ENCODE results near the gene STT3A.

STT3A gene

GRCh38 chr11:125591649-125592304 lies 875 bp upstream of the STT3A start:
- DNase-seq: peak in 4 of 5 experiments; percentile 8 to 37 (median 15)

GRCh38 chr11:125593114-125593820 lies 615 bp downstream of the STT3A start:
- DNase-seq: peak in 1 of 5 experiments; percentile 29

- DNase-seq: no peak
Measured at GRCh38 chr11:125594958-125595357, 2.3 kb downstream of the STT3A start.

GRCh38 chr11:125600663-125601062 lies 8.0 kb downstream of the STT3A start:
- no peak for DNase-seq

- no peak for DNase-seq
Measured at GRCh38 chr11:125603207-125603606, 10.6 kb downstream of the STT3A start.

- no peak for DNase-seq
Measured at GRCh38 chr11:125605417-125605816, 12.8 kb downstream of the STT3A start.

GRCh38 chr11:125609545-125609944 lies 16.9 kb downstream of the STT3A start:
- DNase-seq: no peak

- DNase-seq: no peak
Measured at GRCh38 chr11:125618383-125618782, 25.7 kb downstream of the STT3A start.

GRCh38 chr11:125621995-125622394 lies 29.3 kb downstream of the STT3A start:
- no peak for DNase-seq

- DNase-seq: no peak
Measured at GRCh38 chr11:125623064-125623463, 30.4 kb downstream of the STT3A start.

- no peak for DNase-seq
Measured at GRCh38 chr11:125624756-125625213, 32.1 kb downstream of the STT3A start, which contains the start of gene CHEK1. CHEK1 (plus strand) TSS chr11:125625163; CDS start chr11:125626769, 1,606 bp downstream.

GRCh38 chr11:125625225-125625629 lies 32.6 kb downstream of the STT3A start:
- DNase-seq: no peak

- peak; percentile 58 to 93 (median 74) for DNase-seq
Measured at GRCh38 chr11:125625630-125626287, 33.1 kb downstream of the STT3A start.

- peak in 3 of 5 experiments; percentile 7 to 70 (median 22) for DNase-seq
Measured at GRCh38 chr11:125626288-125626950, 33.8 kb downstream of the STT3A start.

- DNase-seq: peak in 1 of 5 experiments; percentile 19
Measured at GRCh38 chr11:125627236-125627910, 34.7 kb downstream of the STT3A start.

GRCh38 chr11:125637840-125638239 lies 45.2 kb downstream of the STT3A start:
- DNase-seq: no peak

GRCh38 chr11:125638315-125638714 lies 45.7 kb downstream of the STT3A start:
- DNase-seq: no peak

- no peak for DNase-seq
Measured at GRCh38 chr11:125645871-125646270, 53.2 kb downstream of the STT3A start.

GRCh38 chr11:125649465-125650166 lies 57.0 kb downstream of the STT3A start:
- DNase-seq: peak in 1 of 5 experiments; percentile 84

- no peak for DNase-seq
Measured at GRCh38 chr11:125662689-125663088, 70.0 kb downstream of the STT3A start.

GRCh38 chr11:125663910-125664309 lies 71.3 kb downstream of the STT3A start:
- peak in 1 of 5 experiments; percentile 69 for DNase-seq

GRCh38 chr11:125667151-125667550 lies 74.5 kb downstream of the STT3A start:
- DNase-seq: no peak

Measured in T-helper 2 cell (primary cell).